Glutamatergic neuron (in vitro differentiated cells): ENCODE data around the gene SERPINB11. TPM values are rescaled to one million over a fixed set of nuclear protein-coding genes. Genes with fewer than 3 reads are reported as not detected.

Experiments
- DNase-seq: peaks from one replicate; pipeline ENCODE4 v3.0.0; 2022
- H3K27ac Mint-ChIP-seq: one replicate; pipeline ENCODE4 v1.8.0; 2020; ENCODE audit warnings: mild to moderate bottlenecking, mixed read lengths, inconsistent platforms; ENCODE audit not compliant: unreplicated experiment
- H3K27me3 Mint-ChIP-seq: one replicate; pipeline ENCODE4 v1.8.0; 2020; ENCODE audit warnings: mild to moderate bottlenecking, moderate library complexity, mixed read lengths, inconsistent platforms; ENCODE audit not compliant: unreplicated experiment
- H3K36me3 Mint-ChIP-seq: one replicate; pipeline ENCODE4 v1.8.0; 2020; ENCODE audit warnings: mild to moderate bottlenecking, mixed read lengths, inconsistent platforms; ENCODE audit not compliant: unreplicated experiment
- H3K4me1 Mint-ChIP-seq: one replicate; pipeline ENCODE4 v1.8.0; 2020; ENCODE audit warnings: mild to moderate bottlenecking, low read depth, mixed read lengths, inconsistent platforms; ENCODE audit not compliant: unreplicated experiment
- H3K4me3 Mint-ChIP-seq: one replicate; pipeline ENCODE4 v1.8.0; 2020; ENCODE audit warnings: mild to moderate bottlenecking, mixed read lengths, inconsistent platforms; ENCODE audit not compliant: unreplicated experiment
- H3K9me3 Mint-ChIP-seq: one replicate; pipeline ENCODE4 v1.8.0; 2020; ENCODE audit warnings: mild to moderate bottlenecking, moderate library complexity, mixed read lengths, inconsistent platforms; ENCODE audit not compliant: unreplicated experiment
- total RNA-seq: library from RNA; stranded (reverse); fragmentation: NEBNext Ultra II Directional; extraction: Animal tissue kit (Norgen Biotek cat#: 25700); gene quantifications from one replicate; pipeline ENCODE4 v1.2.1, GENCODE V29; 2021; ENCODE audit not compliant: unreplicated experiment
- TF ChIP-seq, protein P1 (sequence below): fragments of 200-600 bp; sonication (generic); IDR thresholded peaks from one replicate; pipeline ENCODE4 v1.5.0; 2021; ENCODE audit not compliant: partially characterized antibody, unreplicated experiment

SERPINB11 gene
- total RNA-seq, 1 donor from 2014 or later, result not detected

DNA sequence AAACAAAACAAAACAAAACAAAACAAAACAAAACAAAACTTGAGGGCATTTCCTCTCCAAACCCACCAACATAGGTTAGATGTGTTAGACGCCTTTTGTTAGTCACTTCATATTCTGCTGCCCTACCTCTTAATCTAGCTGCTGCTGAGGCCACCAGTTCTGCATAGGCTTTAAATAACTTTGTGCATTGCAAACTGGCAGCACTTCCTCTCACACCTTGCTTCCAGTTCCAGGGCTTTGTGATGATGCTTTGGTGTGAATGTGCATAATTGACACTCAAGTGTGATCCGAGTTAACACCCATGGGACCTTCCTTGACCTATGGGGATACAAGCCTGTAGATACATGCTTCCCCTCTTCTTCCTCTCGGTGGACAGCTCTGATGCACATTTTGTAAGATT, 2.3 kb upstream of the SERPINB11 start:
- TF ChIP-seq, protein P1, sequence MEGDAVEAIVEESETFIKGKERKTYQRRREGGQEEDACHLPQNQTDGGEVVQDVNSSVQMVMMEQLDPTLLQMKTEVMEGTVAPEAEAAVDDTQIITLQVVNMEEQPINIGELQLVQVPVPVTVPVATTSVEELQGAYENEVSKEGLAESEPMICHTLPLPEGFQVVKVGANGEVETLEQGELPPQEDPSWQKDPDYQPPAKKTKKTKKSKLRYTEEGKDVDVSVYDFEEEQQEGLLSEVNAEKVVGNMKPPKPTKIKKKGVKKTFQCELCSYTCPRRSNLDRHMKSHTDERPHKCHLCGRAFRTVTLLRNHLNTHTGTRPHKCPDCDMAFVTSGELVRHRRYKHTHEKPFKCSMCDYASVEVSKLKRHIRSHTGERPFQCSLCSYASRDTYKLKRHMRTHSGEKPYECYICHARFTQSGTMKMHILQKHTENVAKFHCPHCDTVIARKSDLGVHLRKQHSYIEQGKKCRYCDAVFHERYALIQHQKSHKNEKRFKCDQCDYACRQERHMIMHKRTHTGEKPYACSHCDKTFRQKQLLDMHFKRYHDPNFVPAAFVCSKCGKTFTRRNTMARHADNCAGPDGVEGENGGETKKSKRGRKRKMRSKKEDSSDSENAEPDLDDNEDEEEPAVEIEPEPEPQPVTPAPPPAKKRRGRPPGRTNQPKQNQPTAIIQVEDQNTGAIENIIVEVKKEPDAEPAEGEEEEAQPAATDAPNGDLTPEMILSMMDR, result no peak
- Mint-ChIP-seq H3K36me3 (no peaks in the 10 kb centered on the region), H3K27me3 (no peaks in the 10 kb centered on the region), H3K9me3 (no peaks in the 10 kb centered on the region), H3K4me3 (no peak overlapping the region), H3K27ac (no peak overlapping the region), H3K4me1 (no peaks in the 10 kb centered on the region)
- no peak for DNase-seq

DNA sequence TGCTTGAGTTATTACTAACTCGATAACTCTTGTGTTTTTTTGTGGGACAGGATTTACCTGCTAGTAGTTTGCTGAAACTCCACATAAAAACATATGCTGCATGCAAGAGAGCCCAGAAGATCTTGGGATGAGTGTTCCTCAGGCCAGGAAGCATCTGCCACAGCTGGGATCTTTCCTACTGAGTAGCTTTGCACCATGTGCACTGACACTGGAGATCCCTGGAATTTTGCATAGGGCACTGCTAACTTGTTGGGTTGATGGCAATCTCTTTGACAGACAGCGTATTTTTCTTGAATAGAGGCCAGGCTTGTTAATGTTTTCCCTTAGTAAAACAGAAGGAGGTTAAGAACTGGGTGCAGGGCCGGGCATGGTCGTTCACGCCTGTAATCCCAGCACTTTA, 808 bp upstream of the SERPINB11 start:
- no peak for DNase-seq
- no peaks in the 10 kb centered on the region for H3K9me3 Mint-ChIP-seq
- H3K4me3 Mint-ChIP-seq, result no peak overlapping the region
- H3K27ac Mint-ChIP-seq, result no peak overlapping the region
- H3K36me3 Mint-ChIP-seq, result no peaks in the 10 kb centered on the region
- H3K27me3 Mint-ChIP-seq, result no peaks in the 10 kb centered on the region
- TF ChIP-seq, protein P1, result no peak
- H3K4me1 Mint-ChIP-seq, result no peaks in the 10 kb centered on the region

DNA sequence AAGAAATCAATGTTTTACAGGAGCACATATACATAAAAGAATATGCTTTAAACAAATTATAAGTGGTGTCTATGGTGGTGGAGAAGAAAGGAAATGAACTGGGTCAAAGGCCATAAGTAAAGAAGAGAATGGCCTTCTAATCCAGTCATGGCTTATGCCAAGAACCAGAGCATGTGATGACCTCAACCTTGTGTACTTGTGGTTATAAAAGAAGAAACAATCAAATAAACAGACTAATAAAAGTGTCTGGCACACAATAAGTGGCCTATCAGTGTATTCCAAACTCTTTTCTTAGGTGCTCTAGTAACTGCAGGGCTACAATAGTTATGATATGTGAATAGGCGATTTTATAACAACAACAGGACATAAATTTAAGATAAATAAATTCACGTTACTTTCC, 2.6 kb downstream of the SERPINB11 start:
- Mint-ChIP-seq H3K27me3 (no peaks in the 10 kb centered on the region), H3K9me3 (no peaks in the 10 kb centered on the region), H3K36me3 (no peaks in the 10 kb centered on the region), H3K27ac (no peak overlapping the region), H3K4me1 (no peaks in the 10 kb centered on the region), H3K4me3 (no peak overlapping the region)
- TF ChIP-seq, protein P1, result no peak
- no peak for DNase-seq

DNA sequence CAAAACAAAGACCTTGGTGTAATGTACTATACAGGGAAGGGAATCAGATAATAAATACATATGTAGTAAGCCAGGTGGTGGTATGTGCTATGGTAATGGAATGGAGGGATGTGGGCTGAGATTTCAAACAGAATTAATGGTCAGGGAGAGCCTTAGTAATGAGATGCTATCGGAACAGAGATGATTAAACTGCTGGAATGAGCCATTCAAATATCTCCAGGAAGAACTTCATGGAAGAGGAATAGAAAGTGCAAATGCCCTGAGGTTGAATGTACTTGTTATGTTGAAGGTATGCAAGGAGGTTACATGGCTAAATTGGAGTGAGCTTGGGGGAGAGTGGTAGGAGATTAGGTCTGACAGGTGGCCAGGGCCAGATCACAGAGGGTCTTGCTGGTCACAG, 5.1 kb downstream of the SERPINB11 start:
- no peaks in the 10 kb centered on the region for H3K36me3 Mint-ChIP-seq
- H3K4me1 Mint-ChIP-seq, result no peaks in the 10 kb centered on the region
- no peak overlapping the region for H3K27ac Mint-ChIP-seq
- no peak for DNase-seq
- no peaks in the 10 kb centered on the region for H3K27me3 Mint-ChIP-seq
- H3K9me3 Mint-ChIP-seq, result no peaks in the 10 kb centered on the region
- TF ChIP-seq, protein P1, result no peak
- no peak overlapping the region for H3K4me3 Mint-ChIP-seq

DNA sequence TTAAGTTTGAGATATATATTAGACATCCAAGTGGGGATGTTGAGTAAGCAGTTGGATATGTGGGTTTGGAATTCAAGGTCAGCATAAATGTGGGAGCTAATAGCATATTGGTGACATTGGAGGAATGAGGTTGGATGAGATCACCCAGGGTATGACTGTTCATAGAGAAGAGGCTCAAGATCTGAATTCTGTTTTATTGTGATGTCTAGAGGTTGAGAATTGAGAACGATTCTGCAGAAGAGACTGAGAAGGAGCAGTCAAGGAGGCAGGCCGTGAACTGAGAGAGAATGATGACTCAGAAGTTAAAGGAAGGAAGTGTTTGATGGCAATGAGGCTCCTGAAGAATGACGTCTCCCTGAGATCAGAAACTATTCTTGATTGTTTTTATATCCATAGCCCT, 5.9 kb downstream of the SERPINB11 start:
- no peaks in the 10 kb centered on the region for H3K27me3 Mint-ChIP-seq
- H3K36me3 Mint-ChIP-seq, result no peaks in the 10 kb centered on the region
- no peak overlapping the region for H3K4me3 Mint-ChIP-seq
- TF ChIP-seq, protein P1, result no peak
- no peaks in the 10 kb centered on the region for H3K9me3 Mint-ChIP-seq
- H3K4me1 Mint-ChIP-seq, result no peaks in the 10 kb centered on the region
- no peak for DNase-seq
- no peak overlapping the region for H3K27ac Mint-ChIP-seq
